ENCODE results near the gene PLET1.

PLET1 gene

GRCh38 chr11:112260490-112260889 lies at the start of gene PLET1:
Gene PLET1 (minus strand): TSS chr11:112260860. CDS start chr11:112260589, 271 bp downstream.
- TF ChIP-seq, protein P1, sequence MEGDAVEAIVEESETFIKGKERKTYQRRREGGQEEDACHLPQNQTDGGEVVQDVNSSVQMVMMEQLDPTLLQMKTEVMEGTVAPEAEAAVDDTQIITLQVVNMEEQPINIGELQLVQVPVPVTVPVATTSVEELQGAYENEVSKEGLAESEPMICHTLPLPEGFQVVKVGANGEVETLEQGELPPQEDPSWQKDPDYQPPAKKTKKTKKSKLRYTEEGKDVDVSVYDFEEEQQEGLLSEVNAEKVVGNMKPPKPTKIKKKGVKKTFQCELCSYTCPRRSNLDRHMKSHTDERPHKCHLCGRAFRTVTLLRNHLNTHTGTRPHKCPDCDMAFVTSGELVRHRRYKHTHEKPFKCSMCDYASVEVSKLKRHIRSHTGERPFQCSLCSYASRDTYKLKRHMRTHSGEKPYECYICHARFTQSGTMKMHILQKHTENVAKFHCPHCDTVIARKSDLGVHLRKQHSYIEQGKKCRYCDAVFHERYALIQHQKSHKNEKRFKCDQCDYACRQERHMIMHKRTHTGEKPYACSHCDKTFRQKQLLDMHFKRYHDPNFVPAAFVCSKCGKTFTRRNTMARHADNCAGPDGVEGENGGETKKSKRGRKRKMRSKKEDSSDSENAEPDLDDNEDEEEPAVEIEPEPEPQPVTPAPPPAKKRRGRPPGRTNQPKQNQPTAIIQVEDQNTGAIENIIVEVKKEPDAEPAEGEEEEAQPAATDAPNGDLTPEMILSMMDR (IDR thresholded peaks at IDR 0.05; ENCODE audit: insufficient read depth, missing control alignments) = no peak
- DNase-seq (ENCODE audit: insufficient read length, low spot score) = no peak
- no peak for FAIRE-seq

DNA sequence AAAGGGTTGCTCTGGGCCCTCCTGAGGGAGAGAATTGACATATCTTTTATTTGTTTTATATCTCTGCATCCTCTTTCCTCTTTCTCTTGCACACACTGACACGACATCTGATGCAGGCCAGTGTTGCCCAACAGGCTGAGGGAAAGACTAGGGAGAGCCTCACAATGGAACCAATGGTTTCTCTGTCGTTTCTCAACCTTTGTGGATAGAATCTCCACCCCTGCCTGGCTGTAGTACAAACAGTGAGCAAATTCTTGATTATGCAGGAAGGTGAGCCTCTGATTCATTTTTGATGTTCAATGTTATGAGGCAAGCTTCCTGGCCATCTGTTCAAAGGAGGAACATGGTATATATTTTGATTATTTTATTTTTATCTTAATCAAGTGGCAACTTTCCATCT lies 49.8 kb upstream of the PLET1 start:
- FAIRE-seq = no peak
- DNase-seq (ENCODE audit: insufficient read length, low spot score) = no peak
- TF ChIP-seq, protein P1 (IDR thresholded peaks at IDR 0.05; ENCODE audit: insufficient read depth, missing control alignments) = no peak

- DNase-seq (ENCODE audit: insufficient read length, low spot score) (no peak), FAIRE-seq (no peak)
- TF ChIP-seq, protein P1 (IDR thresholded peaks at IDR 0.05; ENCODE audit: insufficient read depth, missing control alignments) = no peak
These were observed 48.0 kb upstream of the PLET1 start for GRCh38 chr11:112308651-112309050.

DNA sequence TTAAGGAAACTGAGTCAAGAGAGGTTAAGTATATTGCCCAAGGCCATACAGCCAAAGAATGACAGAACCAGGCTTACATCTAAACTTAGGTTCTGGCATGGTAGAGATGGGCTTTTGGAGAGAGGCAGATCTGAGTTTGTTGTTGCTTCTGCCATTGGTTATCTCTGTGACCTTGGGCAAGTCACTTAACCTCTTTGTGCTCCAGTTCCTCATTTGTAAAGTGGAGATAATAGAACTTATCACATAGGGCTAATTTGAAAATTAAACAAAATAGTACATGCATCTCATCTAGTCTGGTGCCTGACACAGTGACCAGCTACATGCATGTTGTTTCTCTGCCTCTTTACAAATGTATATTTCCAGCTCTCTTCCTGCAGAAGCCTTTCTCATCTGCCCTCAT lies 47.0 kb upstream of the PLET1 start:
- FAIRE-seq (no peak), DNase-seq (ENCODE audit: insufficient read length, low spot score) (no peak)
- TF ChIP-seq, protein P1 (IDR thresholded peaks at IDR 0.05; ENCODE audit: insufficient read depth, missing control alignments) = no peak

- FAIRE-seq (no peak), DNase-seq (ENCODE audit: insufficient read length, low spot score) (no peak)
- TF ChIP-seq, protein P1 (IDR thresholded peaks at IDR 0.05; ENCODE audit: insufficient read depth, missing control alignments) = no peak
These were observed 45.6 kb upstream of the PLET1 start for GRCh38 chr11:112306230-112306629.

DNA sequence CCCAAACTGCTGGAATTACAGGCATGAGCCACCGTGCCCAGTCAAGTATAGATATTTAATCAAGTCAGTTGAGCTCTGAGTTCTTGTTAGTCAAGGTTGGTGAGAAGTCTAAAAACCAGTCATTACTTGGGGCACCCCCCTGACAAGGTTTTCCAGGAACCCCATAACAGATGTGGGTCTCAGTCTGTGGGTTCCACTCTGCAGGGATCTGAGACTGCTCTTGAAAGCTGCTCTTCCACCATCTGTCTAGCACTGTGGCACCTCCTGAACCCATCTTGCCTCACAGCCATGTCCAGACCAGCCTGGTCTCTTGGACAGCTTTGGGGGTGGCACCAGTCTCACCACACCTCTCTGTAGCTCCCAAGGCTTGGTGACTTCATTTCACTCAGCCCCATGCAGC lies 44.3 kb upstream of the PLET1 start:
- TF ChIP-seq, protein P1 (IDR thresholded peaks at IDR 0.05; ENCODE audit: insufficient read depth, missing control alignments) = no peak
- DNase-seq (ENCODE audit: insufficient read length, low spot score) = no peak
- FAIRE-seq = no peak

DNA sequence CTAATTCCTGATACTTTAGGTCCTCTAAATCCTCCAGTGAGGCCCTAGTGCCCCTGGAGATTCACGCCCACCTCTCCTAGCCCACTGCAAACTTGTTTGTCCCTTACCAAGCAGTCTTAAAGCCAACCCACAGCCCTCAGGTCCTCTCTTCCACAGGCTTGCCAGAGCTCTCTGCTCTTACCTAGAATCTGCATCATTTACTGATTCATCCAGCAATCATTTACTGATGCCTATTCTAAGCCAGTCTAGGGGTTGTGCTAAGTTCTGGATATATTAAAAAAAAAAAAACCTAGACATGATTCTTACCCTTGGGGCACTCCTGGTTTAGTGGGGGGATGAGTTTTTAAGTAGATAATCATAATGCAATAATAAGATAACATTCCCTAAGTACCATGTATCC lies 43.0 kb upstream of the PLET1 start:
- FAIRE-seq (no peak), DNase-seq (ENCODE audit: insufficient read length, low spot score) (no peak)
- TF ChIP-seq, protein P1 (IDR thresholded peaks at IDR 0.05; ENCODE audit: insufficient read depth, missing control alignments) = no peak
